Measurements from ENCODE around the gene ACACB.

Gene ACACB

DNA sequence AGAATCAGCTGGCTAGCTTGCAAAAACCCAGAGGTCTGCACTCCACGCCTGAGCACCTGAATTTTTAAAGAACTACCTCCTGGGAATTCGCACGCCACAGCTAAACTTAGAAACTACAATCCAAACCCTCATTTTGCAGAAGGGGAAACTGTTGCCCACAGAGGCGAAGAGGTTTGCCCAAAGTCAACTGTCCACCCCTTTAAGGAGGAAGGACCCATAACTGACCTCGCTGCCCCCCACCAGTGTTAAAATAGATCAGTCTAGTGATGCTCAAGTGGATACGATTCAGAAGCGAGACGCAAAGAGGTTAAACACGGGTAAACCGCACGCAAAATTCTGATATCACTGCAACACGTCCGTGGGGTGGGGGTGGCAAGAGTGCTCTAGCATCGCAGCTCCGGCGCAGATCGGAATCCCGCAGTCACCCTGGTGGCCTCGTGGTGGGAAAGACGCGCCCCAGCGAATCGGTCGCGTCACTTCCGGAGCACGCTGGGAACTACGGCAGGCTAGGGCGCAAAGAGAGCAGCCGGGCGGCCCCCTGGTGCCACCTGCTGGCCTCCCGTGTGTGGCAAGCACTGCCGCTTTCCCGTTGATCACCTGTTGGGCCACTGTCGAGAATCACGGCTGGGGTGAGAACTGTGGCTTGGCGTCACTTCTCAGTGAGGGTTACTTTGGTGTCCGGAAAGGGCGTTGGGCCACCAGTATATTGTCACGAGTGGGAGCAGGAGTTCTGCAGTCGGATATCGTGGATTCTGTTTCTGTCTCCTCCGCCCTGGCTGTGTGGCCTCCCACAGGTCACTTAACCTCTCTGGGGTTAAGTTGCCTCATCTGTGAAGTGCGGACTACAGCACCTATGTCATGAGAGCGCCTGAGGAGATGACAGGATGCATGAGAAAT lies 23.1 kb upstream of the ACACB start, which contains the start of gene ALKBH2:
TSS of gene ALKBH2 (minus strand) at position 451 of the 897 bp plus-strand sequence. CDS start 686 bp downstream, outside the sequence.
- Mint-ChIP-seq H3K27me3 (ENCODE audit: low read depth, poor library complexity) (no peaks in the 10 kb centered on the region), H3K27ac (peak within 1 kb of the TSS; percentile 39), H3K4me1 (peaks cover 42% of the 10 kb centered on the region), H3K9me3 (peaks cover 9% of the 10 kb centered on the region), H3K36me3 (ENCODE audit: low read depth) (peaks cover 39% of the 10 kb centered on the region), H3K4me3 (peak within 1 kb of the TSS; percentile 77)
- peak; percentile 92 for DNase-seq
- peak; percentile 98 for TF ChIP-seq CTCF (IDR thresholded peaks at IDR 0.05)

DNA sequence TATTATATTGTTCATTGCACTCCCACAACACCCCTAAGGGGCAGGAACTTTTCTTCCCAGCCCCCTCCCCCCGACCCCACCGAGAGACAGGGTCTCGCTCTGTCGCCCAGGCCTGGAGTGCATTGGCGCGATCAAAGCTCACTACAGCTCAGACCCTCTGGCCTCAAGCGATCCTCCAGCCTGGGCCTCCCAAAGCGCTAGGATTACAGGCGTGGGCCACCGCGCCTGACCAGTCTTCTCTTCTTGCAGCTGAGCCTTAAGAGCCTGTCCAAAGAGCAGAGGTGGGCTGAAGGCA lies 19.3 kb upstream of the ACACB start:
- Mint-ChIP-seq H3K36me3 (ENCODE audit: low read depth) (peaks cover 42% of the 10 kb centered on the region), H3K27me3 (ENCODE audit: low read depth, poor library complexity) (no peaks in the 10 kb centered on the region), H3K9me3 (peaks cover 9% of the 10 kb centered on the region), H3K27ac (no peak overlapping the region), H3K4me1 (peaks cover 61% of the 10 kb centered on the region), H3K4me3 (peak overlapping the region; percentile 88)
- no peak for DNase-seq
- no peak for TF ChIP-seq CTCF (IDR thresholded peaks at IDR 0.05)

GRCh38 chr12:109097435-109098182 lies 18.8 kb upstream of the ACACB start, which contains the start of gene UNG:
Gene UNG, plus strand, starts transcription at chr12:109097597. Its CDS starts 83 bp downstream, at chr12:109097680.
- Mint-ChIP-seq H3K9me3 (peaks cover 5% of the 10 kb centered on the region), H3K27ac (peak within 1 kb of the TSS; percentile 71), H3K4me1 (peaks cover 56% of the 10 kb centered on the region), H3K36me3 (ENCODE audit: low read depth) (peaks cover 39% of the 10 kb centered on the region), H3K27me3 (ENCODE audit: low read depth, poor library complexity) (no peaks in the 10 kb centered on the region), H3K4me3 (peak within 1 kb of the TSS; percentile 88)
- peak; percentile 98 for DNase-seq
- no peak for TF ChIP-seq CTCF (IDR thresholded peaks at IDR 0.05)

DNA sequence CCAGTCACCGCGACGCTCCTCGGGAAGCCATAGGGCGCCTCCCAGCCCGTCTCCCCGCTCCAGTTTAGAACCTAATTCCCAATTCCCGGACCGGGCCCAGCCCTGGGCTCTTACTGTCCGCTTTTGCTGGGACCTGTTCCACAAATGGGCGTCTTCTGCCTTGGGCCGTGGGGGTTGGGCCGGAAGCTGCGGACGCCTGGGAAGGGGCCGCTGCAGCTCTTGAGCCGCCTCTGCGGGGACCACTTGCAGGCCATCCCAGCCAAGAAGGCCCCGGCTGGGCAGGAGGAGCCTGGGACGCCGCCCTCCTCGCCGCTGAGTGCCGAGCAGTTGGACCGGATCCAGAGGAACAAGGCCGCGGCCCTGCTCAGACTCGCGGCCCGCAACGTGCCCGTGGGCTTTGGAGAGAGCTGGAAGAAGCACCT lies 18.2 kb upstream of the ACACB start:
- DNase-seq: no peak
- H3K4me3 Mint-ChIP-seq: peak overlapping the region; percentile 88
- H3K9me3 Mint-ChIP-seq: no peaks in the 10 kb centered on the region
- no peak for TF ChIP-seq CTCF (IDR thresholded peaks at IDR 0.05)
- no peaks in the 10 kb centered on the region for H3K27me3 Mint-ChIP-seq (ENCODE audit: low read depth, poor library complexity)
- peak overlapping the region; percentile 71 for H3K27ac Mint-ChIP-seq
- peaks cover 50% of the 10 kb centered on the region for H3K4me1 Mint-ChIP-seq
- peaks cover 38% of the 10 kb centered on the region for H3K36me3 Mint-ChIP-seq (ENCODE audit: low read depth)

- Mint-ChIP-seq H3K27me3 (ENCODE audit: low read depth, poor library complexity) (no peaks in the 10 kb centered on the region), H3K36me3 (ENCODE audit: low read depth) (peaks cover 43% of the 10 kb centered on the region), H3K27ac (peak overlapping the region; percentile 71), H3K4me3 (peak overlapping the region; percentile 88), H3K9me3 (no peaks in the 10 kb centered on the region), H3K4me1 (peaks cover 45% of the 10 kb centered on the region)
- no peak for TF ChIP-seq CTCF (IDR thresholded peaks at IDR 0.05)
- no peak for DNase-seq
These were observed 17.7 kb upstream of the ACACB start for GRCh38 chr12:109098651-109099050.
